Sigmoid colon (tissue), 4 donors: ENCODE measurements around the gene HSF4.

ENCODE experiments used
- EP300 ChIP-seq, 4 donors: sonication (generic); formaldehyde crosslinking; IDR thresholded peaks; one replicate each; pipeline ENCODE4 v1.6.1; 2017; ENCODE audit warnings: antibody characterized with exemption in 4 of 4
- POLR2A ChIP-seq, 2 donors: fragments of 450-650 bp; IDR thresholded peaks; one replicate each; pipeline ENCODE4 v1.6.1; 2016; ENCODE audit warnings: antibody characterized with exemption in 2 of 2, mild to moderate bottlenecking in 2 of 2, moderate library complexity in 2 of 2
- TF ChIP-seq, protein P1 (sequence below), 4 experiments: fragments of 450-650 bp in 3 of 4; fragments of 200-600 bp in 1 of 4; IDR thresholded peaks; one replicate each; pipeline ENCODE4 v1.5.1; 2016 to 2019; ENCODE audit warnings: antibody characterized with exemption in 4 of 4, mild to moderate bottlenecking in 3 of 4, moderate library complexity in 2 of 4

DNA sequence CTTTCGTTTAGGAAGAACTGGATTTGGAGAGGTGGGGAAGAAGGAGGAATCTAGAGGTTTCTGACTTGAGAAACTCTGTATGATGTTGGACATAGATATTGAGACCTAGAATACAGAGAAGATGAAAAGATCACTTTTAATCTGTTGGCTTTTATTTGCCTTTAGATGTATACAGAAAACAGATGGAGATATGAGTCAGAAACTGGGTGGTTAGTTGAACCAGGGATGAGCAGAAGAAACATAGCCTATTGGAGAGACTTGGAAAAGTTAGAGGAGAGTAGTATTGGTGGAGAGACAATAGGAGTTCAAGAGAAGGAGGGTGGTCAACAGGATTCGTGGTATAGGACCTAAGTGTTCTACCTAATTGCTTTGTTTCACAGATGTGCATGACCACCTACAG, 49.8 kb upstream of the HSF4 start:
- TF ChIP-seq, protein P1, sequence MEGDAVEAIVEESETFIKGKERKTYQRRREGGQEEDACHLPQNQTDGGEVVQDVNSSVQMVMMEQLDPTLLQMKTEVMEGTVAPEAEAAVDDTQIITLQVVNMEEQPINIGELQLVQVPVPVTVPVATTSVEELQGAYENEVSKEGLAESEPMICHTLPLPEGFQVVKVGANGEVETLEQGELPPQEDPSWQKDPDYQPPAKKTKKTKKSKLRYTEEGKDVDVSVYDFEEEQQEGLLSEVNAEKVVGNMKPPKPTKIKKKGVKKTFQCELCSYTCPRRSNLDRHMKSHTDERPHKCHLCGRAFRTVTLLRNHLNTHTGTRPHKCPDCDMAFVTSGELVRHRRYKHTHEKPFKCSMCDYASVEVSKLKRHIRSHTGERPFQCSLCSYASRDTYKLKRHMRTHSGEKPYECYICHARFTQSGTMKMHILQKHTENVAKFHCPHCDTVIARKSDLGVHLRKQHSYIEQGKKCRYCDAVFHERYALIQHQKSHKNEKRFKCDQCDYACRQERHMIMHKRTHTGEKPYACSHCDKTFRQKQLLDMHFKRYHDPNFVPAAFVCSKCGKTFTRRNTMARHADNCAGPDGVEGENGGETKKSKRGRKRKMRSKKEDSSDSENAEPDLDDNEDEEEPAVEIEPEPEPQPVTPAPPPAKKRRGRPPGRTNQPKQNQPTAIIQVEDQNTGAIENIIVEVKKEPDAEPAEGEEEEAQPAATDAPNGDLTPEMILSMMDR (IDR thresholded peaks at IDR 0.05), result no peak
- TF ChIP-seq POLR2A (IDR thresholded peaks at IDR 0.05), result no peak
- no peak for TF ChIP-seq EP300 (IDR thresholded peaks at IDR 0.05)
